SU-DHL-6 (cell line): Measurements from ENCODE around the gene POU4F1.

Experiments
- H2AFZ ChIP-seq: fragments of 200-600 bp; sonication (generic); 2 replicates; pipeline ENCODE4 v1.6.1; 2014; ENCODE audit warnings: low read depth, mild to moderate bottlenecking, moderate library complexity, mixed read lengths, antibody characterized with exemption, low read length; ENCODE audit not compliant: severe bottlenecking
- H3F3A ChIP-seq: fragments of 200-600 bp; shearing (Covaris generic); 2 replicates; pipeline ENCODE4 v1.6.0; 2016; ENCODE audit warnings: antibody characterized with exemption, mild to moderate bottlenecking; ENCODE audit not compliant: insufficient read depth
- H3K27ac ChIP-seq: fragments of 200-600 bp; sonication (generic); 2 replicates; pipeline ENCODE4 v1.5.1; 2016; ENCODE audit warnings: low read depth, mild to moderate bottlenecking, low read length, moderate library complexity, mixed read lengths
- H3K27me3 ChIP-seq: fragments of 200-600 bp; sonication (generic), shearing (Covaris generic); 2 replicates; pipeline ENCODE4 v1.6.0; 2014; ENCODE audit warnings: mild to moderate bottlenecking, low read length
- H3K36me3 ChIP-seq: fragments of 200-600 bp; sonication (generic); 2 replicates; pipeline ENCODE4 v1.6.1; 2014; ENCODE audit warnings: mild to moderate bottlenecking, low read length, mixed read lengths
- H3K4me2 ChIP-seq: fragments of 300-600, 200-600 bp; shearing (Covaris generic), sonication (generic); 2 replicates; pipeline ENCODE4 v1.6.0; 2014; ENCODE audit warnings: low read length, low read depth, mild to moderate bottlenecking; ENCODE audit not compliant: poor library complexity, severe bottlenecking
- H3K4me3 ChIP-seq: fragments of 200-600 bp; sonication (generic); 2 replicates; pipeline ENCODE4 v1.5.1; 2014; ENCODE audit warnings: antibody characterized with exemption, low read length, mild to moderate bottlenecking, mixed read lengths; ENCODE audit not compliant: insufficient read depth, poor library complexity, severe bottlenecking
- H3K79me2 ChIP-seq: fragments of 200-600 bp; sonication (generic); 2 replicates; pipeline ENCODE4 v1.6.1; 2014; ENCODE audit warnings: mild to moderate bottlenecking, low read length, moderate library complexity; ENCODE audit not compliant: insufficient read depth
- H3K9ac ChIP-seq: fragments of 200-600 bp; sonication (generic); 2 replicates; pipeline ENCODE4 v1.7.0; 2014; ENCODE audit warnings: mild to moderate bottlenecking, low read length
- H3K9me2 ChIP-seq: fragments of 200-600 bp; sonication (generic); replicated peaks from 2 replicates; pipeline ENCODE4 v1.6.1; 2014; ENCODE audit warnings: low read length; ENCODE audit not compliant: insufficient read depth
- H3K9me3 ChIP-seq: fragments of 200-600 bp; sonication (generic); 2 replicates; pipeline ENCODE4 v1.6.1; 2014; ENCODE audit warnings: low read length, mixed read lengths; ENCODE audit not compliant: insufficient read depth
- H4K20me1 ChIP-seq: fragments of 200-600 bp; sonication (generic); 2 replicates; pipeline ENCODE4 v1.6.1; 2014; ENCODE audit warnings: low read depth, mild to moderate bottlenecking, antibody characterized with exemption, low read length, moderate library complexity, mixed read lengths
- CTCF ChIP-seq: fragments of 200-600 bp; sonication (generic); IDR thresholded peaks from one replicate; pipeline ENCODE4 v1.5.1; 2017; ENCODE audit warnings: antibody characterized with exemption, mild to moderate bottlenecking, low read length, moderate library complexity; ENCODE audit not compliant: insufficient read depth, poor library complexity, severe bottlenecking
- EZH2phosphoT487 ChIP-seq: fragments of 200-600 bp; sonication (generic), shearing (Covaris generic); conservative IDR thresholded peaks from 2 replicates; pipeline ENCODE4 v1.6.1; 2018; ENCODE audit warnings: mild to moderate bottlenecking, antibody characterized with exemption, low read length, moderate library complexity, mixed read lengths

The POU4F1 gene

GRCh38 chr13:78618411-78618810 is 15.1 kb upstream of the POU4F1 start:
- no peak for TF ChIP-seq EZH2phosphoT487
- TF ChIP-seq CTCF: no peak
- H4K20me1 ChIP-seq: peaks cover 6% of the 10 kb centered on the region
- no peak overlapping the region for H3K9ac ChIP-seq
- no peaks in the 10 kb centered on the region for H3K9me2 ChIP-seq
- H3K4me2 ChIP-seq: no peak overlapping the region
- H3F3A ChIP-seq: no peaks in the 10 kb centered on the region
- H3K27me3 ChIP-seq: no peaks in the 10 kb centered on the region
- H2AFZ ChIP-seq: no peak overlapping the region
- H3K4me3 ChIP-seq: no peak overlapping the region
- H3K27ac ChIP-seq: no peak overlapping the region
- H3K79me2 ChIP-seq: peaks cover 11% of the 10 kb centered on the region
- H3K9me3 ChIP-seq: no peaks in the 10 kb centered on the region
- H3K36me3 ChIP-seq: peaks cover 40% of the 10 kb centered on the region

DNA sequence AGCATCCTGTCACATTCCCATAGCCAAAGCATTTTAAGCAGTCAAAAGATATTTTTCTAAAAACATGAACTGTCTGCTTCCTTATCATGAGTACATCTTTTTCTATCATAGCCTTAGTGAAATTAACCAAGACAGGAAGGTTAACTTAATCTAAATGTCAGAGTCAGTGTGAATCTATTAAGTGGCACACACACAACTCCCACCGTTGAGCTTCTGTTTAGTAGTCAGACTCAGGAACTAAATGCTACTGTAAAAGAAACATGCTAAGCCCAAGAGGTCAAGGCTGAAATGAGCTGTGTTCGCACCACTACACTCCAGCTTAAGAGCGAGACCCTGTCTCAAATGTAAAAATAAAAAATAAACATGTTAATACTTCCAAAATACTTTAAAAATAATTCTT is 7.7 kb upstream of the POU4F1 start:
- Histone ChIP-seq H3K4me2 (no peak overlapping the region), H3K27ac (no peak overlapping the region), H3K9me3 (no peaks in the 10 kb centered on the region), H3K9ac (no peak overlapping the region), H3K9me2 (no peaks in the 10 kb centered on the region), H3K79me2 (no peaks in the 10 kb centered on the region), H3K4me3 (no peak overlapping the region), H2AFZ (no peak overlapping the region), H3F3A (no peaks in the 10 kb centered on the region), H3K36me3 (peaks cover 19% of the 10 kb centered on the region), H4K20me1 (no peaks in the 10 kb centered on the region; the same call in 1 of the 2 replicates), H3K27me3 (no peaks in the 10 kb centered on the region)
- TF ChIP-seq CTCF (no peak), EZH2phosphoT487 (no peak)

DNA sequence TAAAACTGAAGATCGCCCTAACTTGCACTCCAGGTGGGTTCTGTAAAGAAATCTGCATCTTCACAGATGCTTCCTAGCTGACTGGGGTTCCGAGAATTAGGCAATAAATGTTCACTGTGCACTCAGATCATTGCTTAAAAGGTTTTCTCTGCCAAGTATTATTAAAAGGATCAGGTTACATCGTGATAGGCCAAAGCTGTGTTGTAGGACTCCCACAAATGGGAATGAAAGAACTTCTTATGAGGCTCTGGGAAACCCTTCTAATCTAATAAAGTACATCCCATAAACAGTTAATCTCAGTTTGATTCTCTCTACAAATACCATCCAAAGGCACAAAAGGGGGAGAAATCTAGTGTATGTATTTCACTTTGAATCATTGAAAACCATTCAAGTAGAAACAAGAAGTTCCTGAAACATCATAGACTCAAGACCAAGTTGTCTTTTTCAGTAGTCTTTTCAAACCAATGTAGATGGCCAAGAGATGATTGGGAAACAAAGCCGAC is 7.1 kb upstream of the POU4F1 start:
- no peak for TF ChIP-seq EZH2phosphoT487
- no peak for TF ChIP-seq CTCF
- Histone ChIP-seq H3K27ac (no peak overlapping the region), H3K9me2 (no peaks in the 10 kb centered on the region), H3K4me3 (no peak overlapping the region), H4K20me1 (no peaks in the 10 kb centered on the region; the same call in 1 of the 2 replicates), H3K27me3 (no peaks in the 10 kb centered on the region), H3K9ac (no peak overlapping the region), H3K79me2 (no peaks in the 10 kb centered on the region), H3F3A (no peaks in the 10 kb centered on the region), H3K4me2 (no peak overlapping the region), H3K9me3 (no peaks in the 10 kb centered on the region), H2AFZ (no peak overlapping the region), H3K36me3 (peaks cover 13% of the 10 kb centered on the region; the same call in 1 of the 2 replicates)
